ENCODE results near the gene AP2M1.

The AP2M1 gene

GRCh38 chr3:184183679-184184078, 9.0 kb downstream of the AP2M1 start:
- DNase-seq = no peak

GRCh38 chr3:184184546-184185230, 10.0 kb downstream of the AP2M1 start:
- no peak for DNase-seq

- DNase-seq = peak; percentile 97
Observed at GRCh38 chr3:184185461-184186183, 11.0 kb downstream of the AP2M1 start.

DNA sequence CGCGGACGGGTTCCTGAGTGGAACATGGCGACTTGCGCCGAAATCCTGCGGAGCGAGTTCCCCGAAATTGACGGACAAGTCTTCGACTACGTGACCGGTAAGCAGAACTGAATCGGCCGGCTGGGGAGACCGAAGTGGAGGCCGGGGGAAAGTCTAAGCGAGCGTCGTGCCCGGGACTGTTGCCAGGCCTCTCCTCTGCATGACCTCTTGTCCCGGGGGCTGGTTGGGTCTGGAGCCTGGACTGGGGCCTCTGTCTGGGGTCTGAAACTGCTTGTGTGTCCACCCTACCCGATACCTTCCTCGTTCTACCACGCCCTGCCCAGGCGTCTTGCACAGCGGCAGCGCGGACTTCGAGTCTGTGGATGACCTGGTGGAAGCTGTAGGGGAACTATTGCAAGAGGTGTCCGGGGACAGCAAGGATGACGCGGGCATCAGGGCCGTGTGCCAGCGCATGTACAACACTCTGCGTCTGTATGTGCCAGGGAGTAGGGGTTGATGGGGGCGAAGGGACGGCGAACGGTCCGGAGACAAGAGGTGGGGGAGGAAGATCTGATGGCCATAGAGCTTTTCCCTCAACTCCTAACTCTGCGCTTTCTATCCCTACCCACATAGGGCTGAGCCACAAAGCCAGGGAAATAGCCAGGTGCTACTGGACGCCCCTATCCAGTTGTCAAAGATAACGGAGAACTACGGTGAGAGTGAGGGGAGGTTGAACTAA, 11.7 kb downstream of the AP2M1 start, which contains the start of gene ABCF3:
Gene ABCF3, plus strand, starts transcription at position 16 of the 718 bp plus-strand sequence. Its CDS starts 9 bp downstream, at position 25.
- no peak for DNase-seq

- DNase-seq = no peak
Observed at GRCh38 chr3:184186902-184187207, 12.2 kb downstream of the AP2M1 start.

- DNase-seq = no peak
Observed at GRCh38 chr3:184188080-184188479, 13.4 kb downstream of the AP2M1 start.

- no peak for DNase-seq
Observed at GRCh38 chr3:184189421-184189820, 14.8 kb downstream of the AP2M1 start.

DNA sequence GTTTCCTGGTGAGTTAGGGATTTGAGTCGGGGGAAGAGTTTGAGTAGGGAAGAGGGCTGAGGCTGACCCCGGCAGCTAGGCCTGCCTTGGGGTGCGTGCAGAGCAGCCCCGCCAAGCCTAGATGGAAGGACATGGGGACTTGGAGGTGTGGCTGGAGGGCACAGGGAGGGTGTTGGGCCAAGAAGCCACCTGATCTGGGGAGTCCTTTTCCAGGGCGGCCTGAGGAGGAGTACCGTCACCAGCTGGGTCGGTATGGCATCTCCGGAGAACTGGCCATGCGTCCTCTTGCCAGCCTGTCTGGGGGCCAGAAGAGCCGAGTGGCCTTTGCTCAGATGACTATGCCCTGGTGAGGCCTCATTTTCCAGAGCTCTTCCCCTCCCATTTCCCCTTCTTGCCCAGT, 18.2 kb downstream of the AP2M1 start:
- DNase-seq = no peak

DNA sequence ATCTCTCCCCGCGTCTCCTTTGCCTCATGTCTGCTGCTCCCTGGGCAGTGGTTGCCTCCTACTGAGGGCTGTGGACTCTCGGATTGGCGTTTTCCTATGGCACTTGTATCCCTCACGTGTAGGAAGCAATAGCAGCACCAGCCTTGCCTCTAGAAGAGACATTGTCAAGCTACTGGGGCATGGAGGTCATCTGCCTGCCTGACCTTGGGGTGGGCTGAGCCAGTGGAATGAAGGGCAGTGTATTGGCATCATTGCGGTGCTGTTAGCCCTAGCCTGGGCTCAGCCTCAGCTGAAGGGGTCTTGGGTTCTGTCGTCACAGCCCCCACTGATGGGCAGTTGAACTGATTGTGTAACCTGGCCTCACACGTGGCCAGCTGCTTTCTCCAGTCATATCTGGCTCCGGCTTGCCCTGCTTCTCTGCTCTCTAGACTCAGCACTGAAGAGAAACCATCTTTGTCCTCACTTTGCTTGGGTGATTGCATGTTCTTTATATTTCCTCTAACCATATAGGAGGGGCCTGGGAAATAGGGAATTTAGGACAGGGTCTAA, 19.4 kb downstream of the AP2M1 start:
- no peak for DNase-seq

GRCh38 chr3:184196536-184196935, 21.9 kb downstream of the AP2M1 start:
- no peak for DNase-seq

GRCh38 chr3:184198509-184198908, 23.9 kb downstream of the AP2M1 start:
- DNase-seq = no peak

- no peak for DNase-seq
Observed at GRCh38 chr3:184200825-184201224, 26.2 kb downstream of the AP2M1 start.

- DNase-seq = no peak
Observed at GRCh38 chr3:184203526-184203925, 28.9 kb downstream of the AP2M1 start.

DNA sequence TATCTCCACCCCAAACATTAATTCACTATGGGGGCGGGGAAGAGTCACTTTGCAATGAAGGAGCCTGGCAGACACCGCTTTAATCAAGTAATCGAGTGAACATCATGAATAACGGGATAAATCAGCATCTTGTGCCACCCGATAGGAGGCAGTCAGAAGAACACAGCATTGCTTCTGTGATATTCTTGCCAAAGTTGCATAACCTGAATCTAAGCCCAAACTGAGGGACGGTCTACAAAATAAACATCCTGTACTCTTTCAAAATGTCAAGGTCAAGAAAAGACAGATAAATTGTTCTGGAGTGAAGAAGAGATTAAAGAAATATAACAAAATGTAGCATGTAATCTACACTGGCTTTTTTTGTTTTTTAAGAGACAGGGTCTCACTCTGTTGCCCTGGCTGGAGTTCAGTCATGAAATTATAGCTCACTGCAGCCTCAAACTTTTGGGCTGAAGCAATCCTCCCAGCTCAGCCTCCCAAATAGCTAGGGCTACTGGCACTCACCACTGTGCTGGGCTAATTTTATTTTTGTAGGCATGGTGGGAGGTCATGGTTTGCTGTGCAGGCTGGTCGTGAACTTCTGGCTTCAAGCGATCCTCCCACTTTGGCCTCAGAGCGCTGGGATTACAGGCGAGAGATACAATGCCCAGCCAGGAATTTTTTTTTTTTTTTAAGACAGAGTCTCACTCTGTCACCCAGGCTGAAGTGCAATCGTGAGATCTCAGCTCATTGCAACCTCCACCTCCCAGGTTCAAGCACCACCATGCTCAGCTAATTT, 34.7 kb downstream of the AP2M1 start:
- DNase-seq = no peak

DNA sequence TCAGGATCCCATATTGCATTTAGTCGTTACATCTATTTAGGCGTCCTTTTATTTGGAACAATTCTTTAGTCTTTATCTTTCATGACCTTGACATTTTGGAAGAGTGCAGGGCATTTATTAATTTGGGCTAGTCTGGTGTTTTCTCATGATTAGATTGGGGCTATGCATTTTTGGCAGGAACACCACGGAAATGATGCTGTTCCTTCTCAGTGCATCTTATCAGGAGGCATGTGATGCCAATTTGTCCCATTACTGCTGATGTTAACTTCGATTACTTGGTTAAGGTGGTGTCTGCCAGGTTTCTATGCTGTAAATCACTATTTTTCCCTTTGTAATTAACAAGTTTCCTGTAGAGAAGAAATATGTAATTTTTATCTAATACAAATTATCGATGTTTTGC, 36.6 kb downstream of the AP2M1 start:
- no peak for DNase-seq

DNA sequence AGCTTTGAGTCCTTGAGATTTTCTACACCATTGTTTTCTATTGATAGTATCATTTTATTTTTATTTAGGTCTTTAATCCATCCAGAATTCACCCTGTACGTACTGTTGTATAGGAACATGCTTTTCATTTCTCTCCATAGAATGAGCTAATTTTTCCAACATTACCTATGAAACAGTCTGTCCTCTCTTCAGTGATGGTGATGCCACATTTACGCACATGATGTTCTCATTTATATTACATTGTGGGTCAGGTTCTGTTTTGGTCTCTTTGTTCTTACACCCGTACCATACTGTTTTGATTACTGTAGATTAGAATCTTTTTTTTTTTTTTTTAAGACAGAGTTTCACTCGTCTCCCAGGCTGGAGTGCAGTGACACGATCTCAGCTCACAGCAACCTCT, 37.1 kb downstream of the AP2M1 start:
- no peak for DNase-seq

GRCh38 chr3:184218814-184219213, 44.2 kb downstream of the AP2M1 start:
- DNase-seq = no peak

DNA sequence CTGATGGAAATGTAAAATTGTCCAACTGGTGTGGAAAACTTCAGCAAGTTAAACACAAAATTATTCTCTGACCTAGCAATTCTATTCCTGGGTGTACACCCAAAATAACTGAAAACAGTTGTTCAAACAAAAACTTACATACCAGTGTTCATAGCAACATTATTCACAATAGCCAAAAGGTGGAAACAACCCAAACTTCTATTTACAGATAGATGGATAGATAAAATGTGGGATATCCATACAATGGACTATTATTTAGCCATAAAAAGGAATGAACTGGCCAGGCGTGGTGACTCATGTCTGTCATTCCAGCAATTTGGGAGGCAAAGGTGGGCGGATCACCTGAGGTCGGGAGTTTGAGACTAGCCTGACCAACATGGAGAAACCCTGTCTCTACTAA, 47.9 kb downstream of the AP2M1 start:
- DNase-seq = no peak

DNA sequence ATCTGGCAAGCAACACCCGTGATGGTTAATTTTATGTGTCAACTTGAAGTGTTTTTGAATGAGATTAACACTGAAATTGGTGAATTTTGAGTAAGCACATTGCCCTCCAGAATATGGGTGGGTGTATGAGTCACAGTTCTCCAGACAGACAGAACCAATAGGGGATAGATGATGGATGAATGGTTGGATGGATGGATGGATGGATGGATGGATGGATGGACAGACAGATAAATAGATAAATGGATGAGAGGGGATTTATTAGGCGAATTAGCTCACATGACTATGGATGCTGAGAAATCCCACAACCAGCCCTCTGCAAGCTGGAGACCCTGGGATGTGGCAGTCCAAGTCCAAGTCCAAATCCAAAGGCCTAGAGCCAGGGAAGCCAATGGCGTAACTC, 49.3 kb downstream of the AP2M1 start:
- DNase-seq = no peak

GRCh38 chr3:184227481-184227935, 52.9 kb downstream of the AP2M1 start:
- no peak for DNase-seq

DNA sequence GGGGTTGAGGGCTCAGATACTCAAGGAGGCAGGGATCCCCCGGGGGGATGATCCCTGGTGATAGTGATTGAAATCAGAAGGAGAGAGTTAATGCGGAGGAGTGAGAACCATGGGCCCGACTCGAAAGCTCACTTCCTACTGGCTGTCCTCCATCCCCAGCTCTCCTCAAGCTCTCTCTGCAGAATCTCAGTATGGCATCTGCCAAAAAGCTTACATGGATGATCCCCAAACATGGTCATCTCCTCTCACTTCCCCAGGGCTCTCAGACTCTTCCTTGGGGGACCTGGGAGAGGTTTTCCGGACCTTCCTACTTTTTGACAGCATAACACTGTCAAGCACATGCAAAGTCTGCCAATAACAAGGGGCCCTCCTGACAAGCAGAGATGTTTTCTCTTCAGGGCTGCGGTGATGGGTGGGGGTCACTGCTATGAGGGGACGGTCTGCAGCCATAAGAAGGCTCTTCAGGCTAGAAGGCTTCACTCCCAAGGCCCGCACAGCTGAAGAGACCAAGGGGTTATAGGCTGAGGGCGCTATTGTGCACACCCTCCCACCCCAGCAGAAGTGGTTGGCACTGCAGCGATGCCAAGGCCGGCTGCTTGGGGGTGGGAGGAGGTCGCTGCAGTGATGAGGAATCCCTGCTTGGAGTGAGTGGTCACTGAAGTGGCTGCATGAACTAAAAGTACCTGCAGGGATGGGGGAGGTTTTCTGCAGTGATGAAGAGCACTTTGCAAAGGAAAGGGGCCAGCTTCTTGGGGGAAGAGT, 53.9 kb downstream of the AP2M1 start:
- no peak for DNase-seq
